ENCODE data around the gene ZNF444.

- TF ChIP-seq CTCF (IDR thresholded peaks at IDR 0.05), result no peak
- no peak for TF ChIP-seq POLR2A (IDR thresholded peaks at IDR 0.05)
Measured at GRCh38 chr19:56132316-56132822, 8.7 kb upstream of the ZNF444 start.

All from esophagus squamous epithelium (tissue), 4 donors.